Measurements from ENCODE around the gene ATP1A2. TPM values are rescaled to one million over a fixed set of nuclear protein-coding genes. Genes with fewer than 3 reads are reported as not detected.

The ATP1A2 gene
- total RNA-seq, 2 experiments from 2014 or later: not detected

- no peak overlapping the region for H3K27ac Mint-ChIP-seq
- ATAC-seq (no peak), DNase-seq (no peak)
- intact Hi-C loops (cut with micrococcal nuclease): loop anchor here (2.0 to 10.0 kb wide), 2 partner anchors 61 to 183 kb away; no protein-coding TSS in a partner anchor
- no peaks in the 10 kb centered on the region for H3K4me1 Mint-ChIP-seq (ENCODE audit: low read depth)
- no peaks in the 10 kb centered on the region for H3K9me3 Mint-ChIP-seq
- H3K4me3 Mint-ChIP-seq: no peak overlapping the region
- CTCF ChIA-PET: interaction anchor here (0.6 to 5.3 kb wide), 15 partner anchors 11 to 184 kb away, joined by 3 to 102 read pairs (median 4); partner anchors contain the start of gene PEA15
- H3K27me3 Mint-ChIP-seq: peaks cover 2% of the 10 kb centered on the region
- H3K36me3 Mint-ChIP-seq (ENCODE audit: low read depth): no peaks in the 10 kb centered on the region
- POLR2A ChIA-PET: interaction anchor here (1.2 to 1.4 kb wide), 2 partner anchors 10 to 12 kb away, joined by 3 to 4 read pairs; no protein-coding TSS in a partner anchor
- no peak for TF ChIP-seq CTCF (IDR thresholded peaks at IDR 0.05)
These were observed 76.2 kb downstream of the ATP1A2 start for GRCh38 chr1:160191756-160192155.

DNA sequence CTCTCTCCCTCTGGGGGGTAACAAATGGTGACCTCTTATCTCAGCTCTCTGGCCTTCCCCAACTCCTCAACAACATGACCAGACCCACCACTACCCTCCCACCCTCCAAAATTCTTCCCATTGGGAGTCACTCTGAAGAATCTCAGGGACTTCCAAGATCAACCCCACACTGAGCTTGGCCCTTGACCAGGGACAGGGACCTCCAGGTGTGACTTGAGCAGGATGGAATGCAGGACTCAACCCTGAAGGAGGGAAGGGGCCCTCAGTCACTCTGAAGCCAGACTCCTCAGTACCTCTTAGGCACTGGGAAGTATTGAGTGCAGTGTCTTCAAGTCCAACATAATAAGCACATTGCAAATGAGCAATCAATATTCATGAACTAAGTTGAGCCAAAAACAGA is 76.7 kb downstream of the ATP1A2 start:
- no peaks in the 10 kb centered on the region for H3K4me1 Mint-ChIP-seq (ENCODE audit: low read depth)
- ChIA-PET CTCF (interaction anchor here (1.0 to 5.3 kb wide), 17 partner anchors 11 to 184 kb away, joined by 3 to 102 read pairs (median 5); partner anchors contain the start of gene PEA15), POLR2A (interaction anchor here (1.2 to 1.4 kb wide), 2 partner anchors 10 to 12 kb away, joined by 3 to 4 read pairs; no protein-coding TSS in a partner anchor)
- H3K4me3 Mint-ChIP-seq: no peak overlapping the region
- H3K27ac Mint-ChIP-seq: no peak overlapping the region
- intact Hi-C loops (cut with micrococcal nuclease): loop anchor here (2.0 to 10.0 kb wide), 2 partner anchors 61 to 183 kb away; no protein-coding TSS in a partner anchor
- peaks cover 2% of the 10 kb centered on the region for H3K27me3 Mint-ChIP-seq
- no peaks in the 10 kb centered on the region for H3K36me3 Mint-ChIP-seq (ENCODE audit: low read depth)
- H3K9me3 Mint-ChIP-seq: no peaks in the 10 kb centered on the region
- no peak for DNase-seq
- TF ChIP-seq CTCF (IDR thresholded peaks at IDR 0.05): no peak
- no peak for ATAC-seq

Other genes with a start within 250 kb of the ATP1A2 start
- gene CFAP45, start 215.6 kb upstream of the ATP1A2 start, total RNA-seq: 1 to 10 TPM; 1.3 to 1.4 TPM
- gene TAGLN2, start 190.3 kb upstream of the ATP1A2 start, total RNA-seq: 100 to 1,000 TPM; 475 to 482 TPM
- under 1 TPM in 1 of 2 experiments, not detected in 1; 0.07 TPM for gene IGSF9, start 170.1 kb upstream of the ATP1A2 start, total RNA-seq
- not detected for gene SLAMF9, start 161.5 kb upstream of the ATP1A2 start, total RNA-seq
- gene PIGM, start 83.8 kb upstream of the ATP1A2 start, total RNA-seq: 1 to 10 TPM; 3.9 to 4.0 TPM
- under 1 TPM; 0.14 to 0.29 TPM for gene KCNJ10, start 45.6 kb upstream of the ATP1A2 start, total RNA-seq
- gene KCNJ9, start 34.2 kb upstream of the ATP1A2 start, total RNA-seq: not detected
- 10 to 100 TPM; 48.0 to 49.5 TPM for gene IGSF8, start 17.1 kb upstream of the ATP1A2 start, total RNA-seq
- not detected for gene ATP1A4, start 35.8 kb downstream of the ATP1A2 start, total RNA-seq
- gene CASQ1, start 74.8 kb downstream of the ATP1A2 start, total RNA-seq: not detected
- gene PEA15, start 89.6 kb downstream of the ATP1A2 start, total RNA-seq: 10 to 100 TPM; 31.8 to 34.1 TPM
- 100 to 1,000 TPM; 116 TPM for gene DCAF8, start 146.8 kb downstream of the ATP1A2 start, total RNA-seq
- 10 to 100 TPM; 52.9 to 56.9 TPM for gene PEX19, start 169.4 kb downstream of the ATP1A2 start, total RNA-seq
- gene COPA, start 227.5 kb downstream of the ATP1A2 start, total RNA-seq: 100 to 1,000 TPM; 117 to 118 TPM
- gene NCSTN, start 227.6 kb downstream of the ATP1A2 start, total RNA-seq: 10 to 100 TPM; 36.6 to 38.0 TPM

Data from activated CD8-positive, alpha-beta T cell treated with anti-CD3 and anti-CD28 coated beads for 36 hours (primary cell).